SK-N-SH treated with all-trans-retinoic acid at 6 μM for 48 hours (cell line): ENCODE results near the gene DOLK.

ENCODE experiments used
- ATAC-seq: fragments of 200-7000 bp; cut with Tn5 transposase; 3 replicates; pipeline ENCODE4 v1.9.1; 2020; ENCODE audit warnings: mild to moderate bottlenecking, moderate library complexity
- ARNTL ChIP-seq: fragments of 450-650 bp; formaldehyde crosslinking; IDR thresholded peaks from 2 replicates; pipeline ENCODE4 v1.5.0; 2020; ENCODE audit warnings: low read depth, mild to moderate bottlenecking, moderate library complexity, borderline replicate concordance
- BACH2 ChIP-seq: fragments of 250-450 bp; sonication (Bioruptor Pico); IDR thresholded peaks from 2 replicates; pipeline ENCODE4 v1.9.0; 2021; ENCODE audit warnings: mild to moderate bottlenecking, borderline replicate concordance
- ESRRG ChIP-seq: fragments of 250-450 bp; sonication (Bioruptor Pico); IDR thresholded peaks from 2 replicates; pipeline ENCODE4 v1.6.1; 2021; ENCODE audit warnings: mild to moderate bottlenecking
- GLIS3 ChIP-seq: fragments of 250-450 bp; sonication (Bioruptor Pico); IDR thresholded peaks from 2 replicates; pipeline ENCODE4 v1.5.0; 2020; ENCODE audit warnings: mild to moderate bottlenecking, moderate library complexity
- ISL1 ChIP-seq: fragments of 250-450 bp; sonication (Bioruptor Pico); IDR thresholded peaks from 2 replicates; pipeline ENCODE4 v2.1.2; 2022; ENCODE audit warnings: mild to moderate bottlenecking, moderate library complexity
- OSR1 ChIP-seq: fragments of 250-450 bp; sonication (Bioruptor Pico); IDR thresholded peaks from 2 replicates; pipeline ENCODE4 v1.8.0; 2022; ENCODE audit warnings: moderate library complexity, mild to moderate bottlenecking, inconsistent platforms
- POU6F1 ChIP-seq: fragments of 250-450 bp; sonication (Bioruptor Pico); IDR thresholded peaks from 2 replicates; pipeline ENCODE4 v1.8.0; 2021; ENCODE audit warnings: low read depth, mild to moderate bottlenecking, moderate library complexity, borderline replicate concordance
- PPARA ChIP-seq: fragments of 250-450 bp; sonication (Bioruptor Pico); IDR thresholded peaks from 2 replicates; pipeline ENCODE4 v1.5.0; 2020; ENCODE audit warnings: mild to moderate bottlenecking, borderline replicate concordance
- RARB ChIP-seq: fragments of 250-450 bp; sonication (Bioruptor Pico); IDR thresholded peaks from 2 replicates; pipeline ENCODE4 v1.8.0; 2021; ENCODE audit warnings: mild to moderate bottlenecking, moderate library complexity
- SNAI2 ChIP-seq: fragments of 250-450 bp; sonication (Bioruptor Pico); IDR thresholded peaks from 2 replicates; pipeline ENCODE4 v1.5.0; 2020; ENCODE audit warnings: mild to moderate bottlenecking, moderate library complexity
- TOX ChIP-seq: fragments of 250-450 bp; sonication (Bioruptor Pico); IDR thresholded peaks from 2 replicates; pipeline ENCODE4 v1.8.0; 2021; ENCODE audit warnings: mild to moderate bottlenecking, moderate library complexity, borderline replicate concordance
- TSHZ2 ChIP-seq: fragments of 250-450 bp; sonication (Bioruptor Pico); IDR thresholded peaks from 2 replicates; pipeline ENCODE4 v1.5.0; 2020; ENCODE audit warnings: mild to moderate bottlenecking, moderate library complexity
- ZC3H10 ChIP-seq: fragments of 250-450 bp; sonication (Bioruptor Pico); IDR thresholded peaks from 2 replicates; pipeline ENCODE4 v1.5.1; 2021; ENCODE audit warnings: mild to moderate bottlenecking, moderate library complexity
- ZFP3 ChIP-seq: fragments of 250-450 bp; sonication (Bioruptor Pico); IDR thresholded peaks from 2 replicates; pipeline ENCODE4 v1.5.0; 2020; ENCODE audit warnings: mild to moderate bottlenecking, moderate library complexity
- ZFP30 ChIP-seq: fragments of 450-650 bp; formaldehyde crosslinking; IDR thresholded peaks from 2 replicates; pipeline ENCODE4 v1.5.0; 2022; ENCODE audit warnings: mild to moderate bottlenecking, moderate library complexity
- ZNF70 ChIP-seq: fragments of 450-650 bp; formaldehyde crosslinking; IDR thresholded peaks from 2 replicates; pipeline ENCODE4 v1.5.0; 2020; ENCODE audit warnings: mild to moderate bottlenecking, moderate library complexity
- ZNF8 ChIP-seq: fragments of 450-650 bp; formaldehyde crosslinking; IDR thresholded peaks from 2 replicates; pipeline ENCODE4 v1.5.0; 2020; ENCODE audit warnings: mild to moderate bottlenecking, moderate library complexity
- TF ChIP-seq, protein P1 (sequence below): fragments of 250-450 bp; sonication (Bioruptor Pico); IDR thresholded peaks from 2 replicates; pipeline ENCODE4 v1.8.0; 2020; ENCODE audit warnings: mild to moderate bottlenecking, moderate library complexity, borderline replicate concordance
- TF ChIP-seq, protein P2 (sequence below): fragments of 250-450 bp; sonication (Bioruptor Pico); IDR thresholded peaks from 2 replicates; pipeline ENCODE4 v1.5.1; 2021; ENCODE audit warnings: mild to moderate bottlenecking, moderate library complexity
- TF ChIP-seq, protein P3 (sequence below): fragments of 250-450 bp; sonication (Bioruptor Pico); IDR thresholded peaks from 2 replicates; pipeline ENCODE4 v1.5.1; 2020; ENCODE audit warnings: low read depth, mild to moderate bottlenecking, moderate library complexity

Gene DOLK

DNA sequence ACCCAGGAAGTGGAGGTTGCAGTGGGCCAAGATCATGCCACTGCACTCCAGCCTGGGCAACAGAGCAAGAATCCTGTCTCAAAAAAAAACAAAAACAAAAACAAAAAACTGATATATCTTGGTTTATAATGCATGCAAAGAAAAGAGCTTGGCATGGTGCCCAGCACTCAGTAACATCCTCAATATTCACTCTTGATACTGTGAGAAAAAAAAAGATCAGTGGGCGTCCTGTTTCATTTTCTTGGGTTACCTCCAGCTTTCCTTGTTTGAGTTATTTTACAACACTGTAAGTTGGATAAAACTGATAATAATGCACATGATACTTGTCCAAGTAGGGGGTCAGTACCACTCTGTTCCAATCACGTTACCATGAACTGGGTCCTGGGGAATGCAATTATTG, 18.8 kb downstream of the DOLK start:
- no peak for ATAC-seq
- TF ChIP-seq OSR1 (CRISPR knock-in tag) (no peak), ZFP3 (CRISPR knock-in tag) (no peak), ZNF70 (CRISPR knock-in tag) (no peak), TOX (CRISPR knock-in tag) (no peak), BACH2 (CRISPR knock-in tag) (no peak), ZFP30 (CRISPR knock-in tag) (no peak), ZNF8 (CRISPR knock-in tag) (no peak), SNAI2 (CRISPR knock-in tag) (no peak), POU6F1 (CRISPR knock-in tag) (no peak), ARNTL (no peak), RARB (CRISPR knock-in tag) (no peak), TSHZ2 (CRISPR knock-in tag) (no peak), PPARA (CRISPR knock-in tag) (no peak)
- TF ChIP-seq, protein P1, sequence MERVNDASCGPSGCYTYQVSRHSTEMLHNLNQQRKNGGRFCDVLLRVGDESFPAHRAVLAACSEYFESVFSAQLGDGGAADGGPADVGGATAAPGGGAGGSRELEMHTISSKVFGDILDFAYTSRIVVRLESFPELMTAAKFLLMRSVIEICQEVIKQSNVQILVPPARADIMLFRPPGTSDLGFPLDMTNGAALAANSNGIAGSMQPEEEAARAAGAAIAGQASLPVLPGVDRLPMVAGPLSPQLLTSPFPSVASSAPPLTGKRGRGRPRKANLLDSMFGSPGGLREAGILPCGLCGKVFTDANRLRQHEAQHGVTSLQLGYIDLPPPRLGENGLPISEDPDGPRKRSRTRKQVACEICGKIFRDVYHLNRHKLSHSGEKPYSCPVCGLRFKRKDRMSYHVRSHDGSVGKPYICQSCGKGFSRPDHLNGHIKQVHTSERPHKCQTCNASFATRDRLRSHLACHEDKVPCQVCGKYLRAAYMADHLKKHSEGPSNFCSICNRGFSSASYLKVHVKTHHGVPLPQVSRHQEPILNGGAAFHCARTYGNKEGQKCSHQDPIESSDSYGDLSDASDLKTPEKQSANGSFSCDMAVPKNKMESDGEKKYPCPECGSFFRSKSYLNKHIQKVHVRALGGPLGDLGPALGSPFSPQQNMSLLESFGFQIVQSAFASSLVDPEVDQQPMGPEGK (CRISPR knock-in tag): no peak
- TF ChIP-seq, protein P2, sequence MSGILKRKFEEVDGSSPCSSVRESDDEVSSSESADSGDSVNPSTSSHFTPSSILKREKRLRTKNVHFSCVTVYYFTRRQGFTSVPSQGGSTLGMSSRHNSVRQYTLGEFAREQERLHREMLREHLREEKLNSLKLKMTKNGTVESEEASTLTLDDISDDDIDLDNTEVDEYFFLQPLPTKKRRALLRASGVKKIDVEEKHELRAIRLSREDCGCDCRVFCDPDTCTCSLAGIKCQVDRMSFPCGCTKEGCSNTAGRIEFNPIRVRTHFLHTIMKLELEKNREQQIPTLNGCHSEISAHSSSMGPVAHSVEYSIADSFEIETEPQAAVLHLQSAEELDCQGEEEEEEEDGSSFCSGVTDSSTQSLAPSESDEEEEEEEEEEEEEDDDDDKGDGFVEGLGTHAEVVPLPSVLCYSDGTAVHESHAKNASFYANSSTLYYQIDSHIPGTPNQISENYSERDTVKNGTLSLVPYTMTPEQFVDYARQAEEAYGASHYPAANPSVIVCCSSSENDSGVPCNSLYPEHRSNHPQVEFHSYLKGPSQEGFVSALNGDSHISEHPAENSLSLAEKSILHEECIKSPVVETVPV (CRISPR knock-in tag): no peak
- TF ChIP-seq, all 23 proteins: peak for 0

GRCh38 chr9:128927731-128928411, 19.5 kb downstream of the DOLK start:
- ATAC-seq: peak; percentile 92
- TF ChIP-seq ESRRG (CRISPR knock-in tag): no peak

- ATAC-seq: no peak
- no peak for TF ChIP-seq RARB (CRISPR knock-in tag)
- no peak for TF ChIP-seq SNAI2 (CRISPR knock-in tag)
- TF ChIP-seq GLIS3: no peak
- TF ChIP-seq, protein P3, sequence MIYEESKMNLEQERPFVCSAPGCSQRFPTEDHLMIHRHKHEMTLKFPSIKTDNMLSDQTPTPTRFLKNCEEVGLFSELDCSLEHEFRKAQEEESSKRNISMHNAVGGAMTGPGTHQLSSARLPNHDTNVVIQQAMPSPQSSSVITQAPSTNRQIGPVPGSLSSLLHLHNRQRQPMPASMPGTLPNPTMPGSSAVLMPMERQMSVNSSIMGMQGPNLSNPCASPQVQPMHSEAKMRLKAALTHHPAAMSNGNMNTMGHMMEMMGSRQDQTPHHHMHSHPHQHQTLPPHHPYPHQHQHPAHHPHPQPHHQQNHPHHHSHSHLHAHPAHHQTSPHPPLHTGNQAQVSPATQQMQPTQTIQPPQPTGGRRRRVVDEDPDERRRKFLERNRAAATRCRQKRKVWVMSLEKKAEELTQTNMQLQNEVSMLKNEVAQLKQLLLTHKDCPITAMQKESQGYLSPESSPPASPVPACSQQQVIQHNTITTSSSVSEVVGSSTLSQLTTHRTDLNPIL: no peak
- TF ChIP-seq, protein P1 (CRISPR knock-in tag): no peak
- TF ChIP-seq POU6F1 (CRISPR knock-in tag): no peak
- no peak for TF ChIP-seq ZFP30 (CRISPR knock-in tag)
- TF ChIP-seq ZC3H10 (CRISPR knock-in tag): no peak
- no peak for TF ChIP-seq ISL1
- no peak for TF ChIP-seq ARNTL
- TF ChIP-seq ZNF70 (CRISPR knock-in tag): no peak
- no peak for TF ChIP-seq TSHZ2 (CRISPR knock-in tag)
- no peak for TF ChIP-seq OSR1 (CRISPR knock-in tag)
- TF ChIP-seq BACH2 (CRISPR knock-in tag): no peak
Measured at GRCh38 chr9:128923493-128923883, 23.9 kb downstream of the DOLK start.
